HG02678 (cell line): Measurements from ENCODE around the gene C19orf44.
"Not testable (repeated sequence)": the region's sequence is repeated elsewhere in the genome, so short reads cannot be mapped to it uniquely, and the experiment has no call there.

ENCODE experiments used
- ATAC-seq: cut with Tn5 transposase; IDR thresholded peaks from one replicate; pipeline ENCODE4 v1.9.1; 2021; ENCODE audit warnings: mild to moderate bottlenecking, moderate library complexity; ENCODE audit not compliant: unreplicated experiment

C19orf44 gene

GRCh38 chr19:16495982-16496612 is at the start of gene C19orf44, which contains the start of gene CALR3:
Gene C19orf44, plus strand, starts transcription at chr19:16496394. Its CDS starts 4,399 bp downstream, at chr19:16500793.
Gene CALR3, minus strand, starts transcription at chr19:16496167. Its CDS starts 38 bp downstream, at chr19:16496129.
- ATAC-seq: peak; percentile 97

GRCh38 chr19:16446724-16447368 is 49.3 kb upstream of the C19orf44 start:
- no peak for ATAC-seq

- ATAC-seq: not testable (repeated sequence)
Measured at GRCh38 chr19:16448872-16449271, 47.3 kb upstream of the C19orf44 start.

- peak; percentile 46 for ATAC-seq
Measured at GRCh38 chr19:16449330-16449961, 46.7 kb upstream of the C19orf44 start.

- no peak for ATAC-seq
Measured at GRCh38 chr19:16452325-16452724, 43.9 kb upstream of the C19orf44 start.

GRCh38 chr19:16454351-16454918 is 41.8 kb upstream of the C19orf44 start:
- ATAC-seq: no peak

GRCh38 chr19:16455489-16455888 is 40.7 kb upstream of the C19orf44 start:
- ATAC-seq: no peak

GRCh38 chr19:16456652-16457194 is 39.5 kb upstream of the C19orf44 start:
- no peak for ATAC-seq

- ATAC-seq: no peak
Measured at GRCh38 chr19:16457195-16457953, 38.8 kb upstream of the C19orf44 start.

GRCh38 chr19:16457954-16458331 is 38.3 kb upstream of the C19orf44 start:
- ATAC-seq: no peak

- ATAC-seq: no peak
Measured at GRCh38 chr19:16458391-16459341, 37.5 kb upstream of the C19orf44 start.

- ATAC-seq: no peak
Measured at GRCh38 chr19:16459680-16460079, 36.5 kb upstream of the C19orf44 start.

GRCh38 chr19:16460454-16460853 is 35.7 kb upstream of the C19orf44 start:
- ATAC-seq: no peak

- no peak for ATAC-seq
Measured at GRCh38 chr19:16461630-16462051, 34.6 kb upstream of the C19orf44 start.

GRCh38 chr19:16462757-16463250 is 33.4 kb upstream of the C19orf44 start:
- ATAC-seq: no peak

GRCh38 chr19:16463341-16463990 is 32.7 kb upstream of the C19orf44 start:
- no peak for ATAC-seq

GRCh38 chr19:16463991-16464575 is 32.1 kb upstream of the C19orf44 start:
- no peak for ATAC-seq

GRCh38 chr19:16465239-16465638 is 31.0 kb upstream of the C19orf44 start:
- ATAC-seq: no peak
